Measurements from ENCODE around the gene LMBR1L. TPM values are rescaled to one million over a fixed set of nuclear protein-coding genes. Genes with fewer than 3 reads are reported as not detected.

Gene LMBR1L
- total RNA-seq, 1 donor from 2014 or later: 160 TPM

- H3K36me3 Mint-ChIP-seq: peaks cover 28% of the 10 kb centered on the region
- no peak overlapping the region for H3K4me3 Mint-ChIP-seq
- H3K27ac Mint-ChIP-seq: no peak overlapping the region
- DNase-seq (ENCODE audit: low spot score in 2 of 2, unreplicated experiment in 2 of 2): no peak
- H3K27me3 Mint-ChIP-seq (ENCODE audit: low read depth): peaks cover 61% of the 10 kb centered on the region
- TF ChIP-seq CTCF (IDR thresholded peaks at IDR 0.05; ENCODE audit: unreplicated experiment): no peak
- peaks cover 25% of the 10 kb centered on the region for H3K4me1 Mint-ChIP-seq
- H3K9me3 Mint-ChIP-seq: no peaks in the 10 kb centered on the region
Observed at GRCh38 chr12:49094975-49095365, 15.7 kb downstream of the LMBR1L start.

- no peak for DNase-seq (ENCODE audit: low spot score in 2 of 2, unreplicated experiment in 2 of 2)
- peaks cover 27% of the 10 kb centered on the region for H3K4me1 Mint-ChIP-seq
- H3K9me3 Mint-ChIP-seq: no peaks in the 10 kb centered on the region
- no peak within 1 kb of the TSS for H3K4me3 Mint-ChIP-seq
- H3K27ac Mint-ChIP-seq: no peak within 1 kb of the TSS
- peaks cover 66% of the 10 kb centered on the region for H3K27me3 Mint-ChIP-seq (ENCODE audit: low read depth)
- TF ChIP-seq CTCF (IDR thresholded peaks at IDR 0.05; ENCODE audit: unreplicated experiment): no peak
- H3K36me3 Mint-ChIP-seq: peaks cover 24% of the 10 kb centered on the region
Observed at GRCh38 chr12:49094160-49094974, 16.3 kb downstream of the LMBR1L start, which contains the start of gene DHH. TSS of gene DHH (minus strand) at chr12:49094801. CDS start at chr12:49094512, 289 bp downstream.

- DNase-seq (ENCODE audit: low spot score in 2 of 2, unreplicated experiment in 2 of 2): no peak
- peaks cover 24% of the 10 kb centered on the region for H3K36me3 Mint-ChIP-seq
- peaks cover 72% of the 10 kb centered on the region for H3K27me3 Mint-ChIP-seq (ENCODE audit: low read depth)
- H3K27ac Mint-ChIP-seq: no peak overlapping the region
- no peak for TF ChIP-seq CTCF (IDR thresholded peaks at IDR 0.05; ENCODE audit: unreplicated experiment)
- H3K4me1 Mint-ChIP-seq: peaks cover 27% of the 10 kb centered on the region
- no peak overlapping the region for H3K4me3 Mint-ChIP-seq
- no peaks in the 10 kb centered on the region for H3K9me3 Mint-ChIP-seq
Observed at GRCh38 chr12:49093792-49094159, 16.9 kb downstream of the LMBR1L start.

GRCh38 chr12:49092816-49093406 lies 17.7 kb downstream of the LMBR1L start:
- no peak for TF ChIP-seq CTCF (IDR thresholded peaks at IDR 0.05; ENCODE audit: unreplicated experiment)
- H3K4me3 Mint-ChIP-seq: no peak overlapping the region
- no peak overlapping the region for H3K27ac Mint-ChIP-seq
- peaks cover 15% of the 10 kb centered on the region for H3K36me3 Mint-ChIP-seq
- H3K27me3 Mint-ChIP-seq (ENCODE audit: low read depth): peaks cover 80% of the 10 kb centered on the region
- DNase-seq (ENCODE audit: low spot score in 2 of 2, unreplicated experiment in 2 of 2): no peak
- no peaks in the 10 kb centered on the region for H3K9me3 Mint-ChIP-seq
- H3K4me1 Mint-ChIP-seq: peaks cover 34% of the 10 kb centered on the region

GRCh38 chr12:49092086-49092815 lies 18.4 kb downstream of the LMBR1L start:
- no peaks in the 10 kb centered on the region for H3K9me3 Mint-ChIP-seq
- H3K27ac Mint-ChIP-seq: no peak overlapping the region
- no peak for TF ChIP-seq CTCF (IDR thresholded peaks at IDR 0.05; ENCODE audit: unreplicated experiment)
- DNase-seq (ENCODE audit: low spot score in 2 of 2, unreplicated experiment in 2 of 2): peak in 1 of 2 experiments; percentile 64
- H3K36me3 Mint-ChIP-seq: peaks cover 12% of the 10 kb centered on the region
- H3K4me3 Mint-ChIP-seq: peak overlapping the region; percentile 10
- peaks cover 34% of the 10 kb centered on the region for H3K4me1 Mint-ChIP-seq
- H3K27me3 Mint-ChIP-seq (ENCODE audit: low read depth): peaks cover 84% of the 10 kb centered on the region

All from mesothelial cell of epicardium (in vitro differentiated cells).